Parathyroid adenoma (tissue), 2 donors: ENCODE measurements around the gene ADAMTSL1.

Experiments used
- H2AFZ ChIP-seq: fragments of 300-600 bp; sonication (generic); one replicate; pipeline ENCODE4 v1.7.0; 2017; ENCODE audit warnings: antibody characterized with exemption, mild to moderate bottlenecking
- H3K27ac ChIP-seq: fragments of 300-600 bp; sonication (generic); one replicate; pipeline ENCODE4 v1.7.0; 2017
- H3K27me3 ChIP-seq: fragments of 300-600 bp; sonication (generic); one replicate; pipeline ENCODE4 v1.7.0; 2017; ENCODE audit warnings: low read length; ENCODE audit not compliant: control insufficient read depth, insufficient read depth
- H3K36me3 ChIP-seq: fragments of 300-600 bp; sonication (generic); one replicate; pipeline ENCODE4 v1.7.0; 2017; ENCODE audit warnings: low read length; ENCODE audit not compliant: control insufficient read depth, insufficient read depth
- H3K4me1 ChIP-seq: fragments of 300-600 bp; sonication (generic); one replicate; pipeline ENCODE4 v1.7.0; 2017; ENCODE audit warnings: control low read depth
- H3K4me2 ChIP-seq: fragments of 300-600 bp; sonication (generic); one replicate; pipeline ENCODE4 v1.7.0; 2017; ENCODE audit warnings: low read length
- H3K4me3 ChIP-seq: fragments of 300-600 bp; sonication (generic); one replicate; pipeline ENCODE4 v1.7.0; 2017; ENCODE audit warnings: low read depth, low read length
- H3K79me2 ChIP-seq: fragments of 300-600 bp; sonication (generic); one replicate; pipeline ENCODE4 v1.7.0; 2017; ENCODE audit warnings: control low read depth
- H3K9ac ChIP-seq: fragments of 300-600 bp; sonication (generic); one replicate; pipeline ENCODE4 v1.7.0; 2017; ENCODE audit warnings: mild to moderate bottlenecking
- H3K9me3 ChIP-seq: fragments of 300-600 bp; sonication (generic); one replicate; pipeline ENCODE4 v1.7.0; 2017; ENCODE audit warnings: low read length; ENCODE audit not compliant: control insufficient read depth
- TF ChIP-seq, protein P1 (sequence below): fragments of 300-600 bp; sonication (generic); IDR thresholded peaks from one replicate; pipeline ENCODE4 v1.7.0; 2017; ENCODE audit warnings: antibody characterized with exemption, mild to moderate bottlenecking
- donor health status: primary hyperparathyroidism.

Gene ADAMTSL1

GRCh38 chr9:18906656-18907395, 432.9 kb downstream of the ADAMTSL1 start:
- no peaks in the 10 kb centered on the region for H3K4me1 ChIP-seq
- no peak overlapping the region for H3K4me3 ChIP-seq
- TF ChIP-seq, protein P1, sequence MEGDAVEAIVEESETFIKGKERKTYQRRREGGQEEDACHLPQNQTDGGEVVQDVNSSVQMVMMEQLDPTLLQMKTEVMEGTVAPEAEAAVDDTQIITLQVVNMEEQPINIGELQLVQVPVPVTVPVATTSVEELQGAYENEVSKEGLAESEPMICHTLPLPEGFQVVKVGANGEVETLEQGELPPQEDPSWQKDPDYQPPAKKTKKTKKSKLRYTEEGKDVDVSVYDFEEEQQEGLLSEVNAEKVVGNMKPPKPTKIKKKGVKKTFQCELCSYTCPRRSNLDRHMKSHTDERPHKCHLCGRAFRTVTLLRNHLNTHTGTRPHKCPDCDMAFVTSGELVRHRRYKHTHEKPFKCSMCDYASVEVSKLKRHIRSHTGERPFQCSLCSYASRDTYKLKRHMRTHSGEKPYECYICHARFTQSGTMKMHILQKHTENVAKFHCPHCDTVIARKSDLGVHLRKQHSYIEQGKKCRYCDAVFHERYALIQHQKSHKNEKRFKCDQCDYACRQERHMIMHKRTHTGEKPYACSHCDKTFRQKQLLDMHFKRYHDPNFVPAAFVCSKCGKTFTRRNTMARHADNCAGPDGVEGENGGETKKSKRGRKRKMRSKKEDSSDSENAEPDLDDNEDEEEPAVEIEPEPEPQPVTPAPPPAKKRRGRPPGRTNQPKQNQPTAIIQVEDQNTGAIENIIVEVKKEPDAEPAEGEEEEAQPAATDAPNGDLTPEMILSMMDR, result no peak
- no peak overlapping the region for H3K27ac ChIP-seq
- no peaks in the 10 kb centered on the region for H3K27me3 ChIP-seq
- H3K9me3 ChIP-seq, result no peaks in the 10 kb centered on the region
- no peaks in the 10 kb centered on the region for H3K79me2 ChIP-seq
- H2AFZ ChIP-seq, result no peak overlapping the region
- no peak overlapping the region for H3K9ac ChIP-seq
- H3K36me3 ChIP-seq, result no peaks in the 10 kb centered on the region
- H3K4me2 ChIP-seq, result no peak overlapping the region

DNA sequence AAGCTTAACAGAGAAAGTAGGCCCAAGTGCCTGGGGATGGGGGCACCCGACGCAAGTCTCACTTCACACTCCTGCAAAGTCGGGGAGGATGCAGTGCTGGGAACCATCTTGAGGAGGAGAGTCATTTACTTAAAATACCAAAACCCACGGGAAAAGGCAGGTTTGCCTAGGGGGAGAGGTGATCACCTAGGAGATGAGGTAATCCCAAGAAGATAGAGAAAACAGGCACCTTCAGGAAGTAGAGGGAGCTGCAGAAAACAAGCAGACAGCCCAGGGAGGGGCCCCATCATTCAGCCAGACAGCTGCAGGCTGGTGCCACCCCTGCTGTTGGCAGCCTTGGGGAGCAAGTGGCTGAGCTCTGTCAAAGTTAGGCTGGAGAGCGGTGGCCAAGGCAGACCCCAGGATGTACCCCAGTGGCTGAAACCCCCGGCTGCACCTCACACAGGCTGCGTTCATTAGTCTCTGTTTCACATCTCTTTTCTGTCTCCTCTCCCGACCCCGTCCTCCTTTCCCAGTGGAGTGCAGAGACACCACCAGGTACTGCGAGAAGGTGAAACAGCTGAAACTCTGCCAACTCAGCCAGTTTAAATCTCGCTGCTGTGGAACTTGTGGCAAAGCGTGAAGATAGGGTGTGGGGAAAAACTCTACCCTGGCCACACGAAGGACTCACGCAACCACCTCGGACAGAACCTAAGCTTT, 434.1 kb downstream of the ADAMTSL1 start:
- Histone ChIP-seq H3K36me3 (no peaks in the 10 kb centered on the region), H3K27ac (no peak overlapping the region), H3K4me2 (no peak overlapping the region), H3K4me3 (no peak overlapping the region), H3K9ac (no peak overlapping the region), H3K79me2 (no peaks in the 10 kb centered on the region), H3K9me3 (no peaks in the 10 kb centered on the region), H2AFZ (no peak overlapping the region), H3K4me1 (no peaks in the 10 kb centered on the region), H3K27me3 (no peaks in the 10 kb centered on the region)
- TF ChIP-seq, protein P1, result no peak

- H3K27ac ChIP-seq, result no peak overlapping the region
- H3K9ac ChIP-seq, result no peak overlapping the region
- TF ChIP-seq, protein P1, result no peak
- no peaks in the 10 kb centered on the region for H3K9me3 ChIP-seq
- no peak overlapping the region for H2AFZ ChIP-seq
- no peak overlapping the region for H3K4me3 ChIP-seq
- H3K4me2 ChIP-seq, result no peak overlapping the region
- H3K27me3 ChIP-seq, result no peaks in the 10 kb centered on the region
- no peaks in the 10 kb centered on the region for H3K4me1 ChIP-seq
- no peaks in the 10 kb centered on the region for H3K36me3 ChIP-seq
- no peaks in the 10 kb centered on the region for H3K79me2 ChIP-seq
Observed at GRCh38 chr9:18909140-18910018, 435.4 kb downstream of the ADAMTSL1 start.

DNA sequence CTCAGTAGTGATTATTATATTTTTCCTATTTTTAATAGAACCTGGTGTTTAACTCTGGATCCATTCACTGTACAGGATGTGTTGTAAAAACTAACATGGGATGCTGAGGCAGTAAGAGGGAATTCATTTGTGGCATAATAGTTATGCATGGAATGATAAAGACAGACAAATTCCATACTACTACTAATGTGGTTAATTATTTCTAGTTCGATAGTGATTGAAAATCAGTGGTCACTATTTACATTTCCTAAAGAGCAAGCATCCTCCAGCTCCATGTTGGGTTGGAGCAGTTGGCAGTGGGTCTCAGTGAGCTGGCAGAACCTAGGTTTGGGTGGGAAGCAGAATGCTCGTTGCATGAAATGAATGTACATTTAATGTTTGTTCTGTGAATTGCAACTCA, 436.5 kb downstream of the ADAMTSL1 start:
- H3K79me2 ChIP-seq, result no peaks in the 10 kb centered on the region
- no peaks in the 10 kb centered on the region for H3K27me3 ChIP-seq
- H3K36me3 ChIP-seq, result no peaks in the 10 kb centered on the region
- no peak overlapping the region for H3K4me3 ChIP-seq
- no peak overlapping the region for H3K4me2 ChIP-seq
- no peak overlapping the region for H3K9ac ChIP-seq
- no peak overlapping the region for H3K27ac ChIP-seq
- TF ChIP-seq, protein P1, result no peak
- H3K4me1 ChIP-seq, result no peaks in the 10 kb centered on the region
- no peak overlapping the region for H2AFZ ChIP-seq
- H3K9me3 ChIP-seq, result no peaks in the 10 kb centered on the region
